A549 treated with GW870086 at 1 μM for 4 hours (cell line): ENCODE measurements around the gene HEMK1. TPM values are rescaled to one million over a fixed set of nuclear protein-coding genes. Genes with fewer than 3 reads are reported as not detected.

Experiments used
- total RNA-seq: library from RNA; stranded (reverse); fragments of 200-300 nt; extraction: Qiagen RNA extraction; gene quantifications from 5 replicates; pipeline ENCODE4 v1.2.3, GENCODE V29; 2022; ENCODE audit warnings: low read depth

HEMK1 gene
- 4.5 to 7.2 TPM (median 6.0 TPM) in 5 replicates for total RNA-seq

GRCh38 chr3:50568947-50569749, at the start of gene HEMK1:
TSS of gene HEMK1 (plus strand) at chr3:50569522. CDS start at chr3:50571105, 1,583 bp downstream.

GRCh38 chr3:50567386-50568167, 1.7 kb upstream of the HEMK1 start, which contains the start of gene C3orf18:
TSS of gene C3orf18 (minus strand) at chr3:50567747. CDS start at chr3:50565699, 2,048 bp downstream.

GRCh38 chr3:50611464-50612233, 42.3 kb downstream of the HEMK1 start, which contains the start of gene CISH:
TSS of gene CISH (minus strand) at chr3:50611774. CDS start at chr3:50611650, 124 bp downstream.

GRCh38 chr3:50617096-50617791, 47.9 kb downstream of the HEMK1 start, which contains the start of gene MAPKAPK3:
TSS of gene MAPKAPK3 (plus strand) at chr3:50617151. CDS start at chr3:50617566, 415 bp downstream.

Other genes starting within 250 kb of the HEMK1 start
- gene HYAL2, start 246.8 kb upstream of the HEMK1 start, total RNA-seq: 24.6 to 31.4 TPM (median 30.4 TPM) in 5 replicates
- gene TUSC2, start 241.3 kb upstream of the HEMK1 start, total RNA-seq: 28.2 to 41.0 TPM (median 36.2 TPM) in 5 replicates
- 17.0 to 21.1 TPM (median 19.6 TPM) in 5 replicates for gene RASSF1, start 228.7 kb upstream of the HEMK1 start, total RNA-seq
- 0.37 to 1.8 TPM (median 1.2 TPM) in 5 replicates for gene ZMYND10, start 223.8 kb upstream of the HEMK1 start, total RNA-seq
- 11.4 to 12.6 TPM (median 11.9 TPM) in 5 replicates for gene NPRL2, start 218.7 kb upstream of the HEMK1 start, total RNA-seq
- gene CYB561D2, start 218.7 kb upstream of the HEMK1 start, total RNA-seq: 13.9 to 22.8 TPM (median 19.4 TPM) in 5 replicates
- gene TMEM115, start 210.0 kb upstream of the HEMK1 start, total RNA-seq: 39.4 to 47.2 TPM (median 44.6 TPM) in 5 replicates
- gene CACNA2D2, start 65.9 kb upstream of the HEMK1 start, total RNA-seq: 0.42 to 0.66 TPM (median 0.53 TPM) in 5 replicates
- 2.5 to 3.1 TPM (median 2.5 TPM) in 5 replicates for gene C3orf18, start 1.8 kb upstream of the HEMK1 start, total RNA-seq
- gene CISH, start 42.3 kb downstream of the HEMK1 start, total RNA-seq: 0.57 to 1.1 TPM (median 0.88 TPM) in 5 replicates
- 26.0 to 33.9 TPM (median 29.9 TPM) in 5 replicates for gene MAPKAPK3, start 47.6 kb downstream of the HEMK1 start, total RNA-seq
- 0.27 to 0.39 TPM (median 0.35 TPM) in 5 replicates for gene DOCK3, start 105.4 kb downstream of the HEMK1 start, total RNA-seq